MCF 10A (cell line): Measurements from ENCODE around the gene KNTC1. TPM values are rescaled to one million over a fixed set of nuclear protein-coding genes. Genes with fewer than 3 reads are reported as not detected.

ENCODE experiments used
- Bru-seq: library from RNA; stranded (reverse); fragments of 400-500 nt; gene quantifications from one replicate; lab custom pipeline; 2021; lab: Mats Ljungman, UMichigan
- BruChase-seq, 2 experiments: library from RNA; stranded (reverse); fragments of 400-500 nt; gene quantifications; one replicate each; lab custom pipeline; 2021; lab: Mats Ljungman, UMichigan
- BruUV-seq: library from RNA; stranded (reverse); fragments of 400-500 nt; replicated peaks from 2 replicates; lab custom pipeline; 2021; lab: Mats Ljungman, UMichigan
- CTCF ChIA-PET: fragments of 300-600 bp; sonication (Branson Sonifier 250); formaldehyde crosslinking; extraction: SDS; loops from one replicate; lab custom pipeline; 2021; ENCODE audit warnings: antibody characterized with exemption, inconsistent platforms; lab: Yijun Ruan, JAX
- POLR2A ChIA-PET: fragments of 300-600, 350-650 bp; sonication (Branson Sonifier 250); formaldehyde crosslinking; extraction: SDS; loops from one replicate; lab custom pipeline; 2020; ENCODE audit warnings: antibody characterized with exemption, inconsistent platforms; lab: Yijun Ruan, JAX
- DNase-seq: peaks from one replicate; pipeline ENCODE4 v3.0.0-alpha.2; 2018; ENCODE audit not compliant: unreplicated experiment
- H3K27ac Mint-ChIP-seq: one replicate; pipeline ENCODE4 v1.8.0; 2022; ENCODE audit warnings: mild to moderate bottlenecking, low read depth, mixed read lengths; ENCODE audit not compliant: unreplicated experiment
- H3K27me3 Mint-ChIP-seq: one replicate; pipeline ENCODE4 v1.8.0; 2022; ENCODE audit warnings: mixed read lengths; ENCODE audit not compliant: insufficient read depth, unreplicated experiment
- H3K36me3 Mint-ChIP-seq: one replicate; pipeline ENCODE4 v1.8.0; 2022; ENCODE audit warnings: mild to moderate bottlenecking, moderate library complexity, mixed read lengths; ENCODE audit not compliant: insufficient read depth, unreplicated experiment
- H3K4me1 Mint-ChIP-seq: one replicate; pipeline ENCODE4 v1.8.0; 2022; ENCODE audit warnings: mixed read lengths; ENCODE audit not compliant: insufficient read depth, unreplicated experiment
- H3K4me3 Mint-ChIP-seq: one replicate; pipeline ENCODE4 v1.8.0; 2022; ENCODE audit warnings: mild to moderate bottlenecking, moderate library complexity, mixed read lengths; ENCODE audit not compliant: unreplicated experiment
- H3K9me3 Mint-ChIP-seq: one replicate; pipeline ENCODE4 v1.8.0; 2022; ENCODE audit warnings: mixed read lengths; ENCODE audit not compliant: unreplicated experiment
- intact Hi-C: fragments of 100-400 bp; cut with micrococcal nuclease; formaldehyde crosslinking; loops from 2 replicates; pipeline ENCODE4 v1.14.1; 2022
- long read RNA-seq: library from polyadenylated mRNA; stranded (forward); transcript quantifications from one replicate; pipeline ENCODE4 v2.0.0, GENCODE V29; 2022
- total RNA-seq: library from RNA; stranded (reverse); gene quantifications from 2 replicates; pipeline ENCODE4 v1.2.3, GENCODE V29; 2022
- TF ChIP-seq, protein P1 (sequence below): fragments of 200-600 bp; IDR thresholded peaks from one replicate; pipeline ENCODE4 v1.8.0; 2022; ENCODE audit warnings: antibody characterized with exemption, mild to moderate bottlenecking; ENCODE audit not compliant: unreplicated experiment

Gene KNTC1, protein sequence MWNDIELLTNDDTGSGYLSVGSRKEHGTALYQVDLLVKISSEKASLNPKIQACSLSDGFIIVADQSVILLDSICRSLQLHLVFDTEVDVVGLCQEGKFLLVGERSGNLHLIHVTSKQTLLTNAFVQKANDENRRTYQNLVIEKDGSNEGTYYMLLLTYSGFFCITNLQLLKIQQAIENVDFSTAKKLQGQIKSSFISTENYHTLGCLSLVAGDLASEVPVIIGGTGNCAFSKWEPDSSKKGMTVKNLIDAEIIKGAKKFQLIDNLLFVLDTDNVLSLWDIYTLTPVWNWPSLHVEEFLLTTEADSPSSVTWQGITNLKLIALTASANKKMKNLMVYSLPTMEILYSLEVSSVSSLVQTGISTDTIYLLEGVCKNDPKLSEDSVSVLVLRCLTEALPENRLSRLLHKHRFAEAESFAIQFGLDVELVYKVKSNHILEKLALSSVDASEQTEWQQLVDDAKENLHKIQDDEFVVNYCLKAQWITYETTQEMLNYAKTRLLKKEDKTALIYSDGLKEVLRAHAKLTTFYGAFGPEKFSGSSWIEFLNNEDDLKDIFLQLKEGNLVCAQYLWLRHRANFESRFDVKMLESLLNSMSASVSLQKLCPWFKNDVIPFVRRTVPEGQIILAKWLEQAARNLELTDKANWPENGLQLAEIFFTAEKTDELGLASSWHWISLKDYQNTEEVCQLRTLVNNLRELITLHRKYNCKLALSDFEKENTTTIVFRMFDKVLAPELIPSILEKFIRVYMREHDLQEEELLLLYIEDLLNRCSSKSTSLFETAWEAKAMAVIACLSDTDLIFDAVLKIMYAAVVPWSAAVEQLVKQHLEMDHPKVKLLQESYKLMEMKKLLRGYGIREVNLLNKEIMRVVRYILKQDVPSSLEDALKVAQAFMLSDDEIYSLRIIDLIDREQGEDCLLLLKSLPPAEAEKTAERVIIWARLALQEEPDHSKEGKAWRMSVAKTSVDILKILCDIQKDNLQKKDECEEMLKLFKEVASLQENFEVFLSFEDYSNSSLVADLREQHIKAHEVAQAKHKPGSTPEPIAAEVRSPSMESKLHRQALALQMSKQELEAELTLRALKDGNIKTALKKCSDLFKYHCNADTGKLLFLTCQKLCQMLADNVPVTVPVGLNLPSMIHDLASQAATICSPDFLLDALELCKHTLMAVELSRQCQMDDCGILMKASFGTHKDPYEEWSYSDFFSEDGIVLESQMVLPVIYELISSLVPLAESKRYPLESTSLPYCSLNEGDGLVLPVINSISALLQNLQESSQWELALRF (N-terminal part only)
- total RNA-seq (18.0 and 26.1 TPM in 2 replicates), Bru-seq, nascent RNA (percentile 50 among the genes with signal in this experiment), BruChase-seq, experiment 1, labeled RNA remaining after a 6-hour chase (percentile 65 among the genes with signal in this experiment), BruChase-seq, experiment 2, labeled RNA remaining after a 2-hour chase (percentile 60 among the genes with signal in this experiment)
- long read RNA-seq, partial matches to known transcripts = 2 of 13 reads
- long read RNA-seq, other reads (novel, unspliced or antisense) = 11 of 13 reads

GRCh38 chr12:122526683-122527477 is at the start of gene KNTC1, which contains the start of gene RSRC2:
Gene KNTC1, plus strand, starts transcription at chr12:122527249. Its CDS starts 2,815 bp downstream, at chr12:122530064.
Gene RSRC2, minus strand, starts transcription at chr12:122526936. Its CDS starts 83 bp downstream, at chr12:122526853.
- no peaks in the 10 kb centered on the region for H3K9me3 Mint-ChIP-seq
- POLR2A ChIA-PET = interaction anchor here (0.6 to 13.1 kb wide), 30 partner anchors 8 to 706 kb away, joined by 3 to 271 read pairs (median 4); partner anchors contain the start of genes MPHOSPH9, MTRFR and ZCCHC8
- H3K36me3 Mint-ChIP-seq = peaks cover 46% of the 10 kb centered on the region
- BruUV-seq = no TSS peak
- H3K4me1 Mint-ChIP-seq = peaks cover 7% of the 10 kb centered on the region
- DNase-seq = peak; percentile 100
- CTCF ChIA-PET = interaction anchor here (0.6 kb wide), 1 partner anchor 127 kb away, joined by 4 read pairs; no protein-coding TSS in a partner anchor
- H3K27ac Mint-ChIP-seq = no peak within 1 kb of the TSS
- no peak within 1 kb of the TSS for H3K4me3 Mint-ChIP-seq
- H3K27me3 Mint-ChIP-seq = no peaks in the 10 kb centered on the region
- intact Hi-C loops = loop anchor here (10.0 kb wide), 1 partner anchor 228 kb away; the partner anchor contains the start of gene DENR
- TF ChIP-seq, protein P1, sequence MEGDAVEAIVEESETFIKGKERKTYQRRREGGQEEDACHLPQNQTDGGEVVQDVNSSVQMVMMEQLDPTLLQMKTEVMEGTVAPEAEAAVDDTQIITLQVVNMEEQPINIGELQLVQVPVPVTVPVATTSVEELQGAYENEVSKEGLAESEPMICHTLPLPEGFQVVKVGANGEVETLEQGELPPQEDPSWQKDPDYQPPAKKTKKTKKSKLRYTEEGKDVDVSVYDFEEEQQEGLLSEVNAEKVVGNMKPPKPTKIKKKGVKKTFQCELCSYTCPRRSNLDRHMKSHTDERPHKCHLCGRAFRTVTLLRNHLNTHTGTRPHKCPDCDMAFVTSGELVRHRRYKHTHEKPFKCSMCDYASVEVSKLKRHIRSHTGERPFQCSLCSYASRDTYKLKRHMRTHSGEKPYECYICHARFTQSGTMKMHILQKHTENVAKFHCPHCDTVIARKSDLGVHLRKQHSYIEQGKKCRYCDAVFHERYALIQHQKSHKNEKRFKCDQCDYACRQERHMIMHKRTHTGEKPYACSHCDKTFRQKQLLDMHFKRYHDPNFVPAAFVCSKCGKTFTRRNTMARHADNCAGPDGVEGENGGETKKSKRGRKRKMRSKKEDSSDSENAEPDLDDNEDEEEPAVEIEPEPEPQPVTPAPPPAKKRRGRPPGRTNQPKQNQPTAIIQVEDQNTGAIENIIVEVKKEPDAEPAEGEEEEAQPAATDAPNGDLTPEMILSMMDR = no peak

- Mint-ChIP-seq H3K4me1 (peaks cover under 1% of the 10 kb centered on the region), H3K9me3 (no peaks in the 10 kb centered on the region), H3K4me3 (no peak overlapping the region), H3K27me3 (no peaks in the 10 kb centered on the region), H3K36me3 (peaks cover 93% of the 10 kb centered on the region), H3K27ac (no peak overlapping the region)
- TF ChIP-seq, protein P1 = no peak
- DNase-seq = no peak
- no TSS peak for BruUV-seq
- ChIA-PET POLR2A (interaction anchor here (0.7 to 0.8 kb wide), 2 partner anchors 8 to 17 kb away, joined by 3 to 4 read pairs; no protein-coding TSS in a partner anchor), CTCF (no interaction called here)
- intact Hi-C loops = no loop called here
Measured at GRCh38 chr12:122480753-122481152, 46.3 kb upstream of the KNTC1 start.

DNA sequence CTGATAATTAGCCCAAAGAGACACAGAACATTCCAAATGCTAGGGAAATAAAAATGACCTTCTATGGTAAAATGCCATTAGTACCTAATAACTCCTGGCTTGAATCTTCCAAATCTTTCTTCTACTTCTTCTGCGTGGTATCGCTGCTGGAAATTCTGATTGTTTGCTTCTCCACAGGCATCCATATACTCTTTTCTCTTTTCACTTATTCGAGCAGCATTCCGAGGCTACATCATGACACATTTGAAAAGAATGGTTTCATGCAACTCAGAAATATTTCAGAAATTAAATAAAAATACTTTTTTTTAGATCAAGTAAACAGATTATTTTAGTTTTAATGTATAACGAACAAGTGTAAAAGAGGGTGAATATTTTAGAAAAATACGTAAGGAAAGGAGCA is 45.2 kb upstream of the KNTC1 start:
- no peak overlapping the region for H3K27ac Mint-ChIP-seq
- DNase-seq = no peak
- H3K27me3 Mint-ChIP-seq = no peaks in the 10 kb centered on the region
- H3K4me3 Mint-ChIP-seq = no peak overlapping the region
- intact Hi-C loops = no loop called here
- H3K9me3 Mint-ChIP-seq = no peaks in the 10 kb centered on the region
- ChIA-PET POLR2A (no interaction called here), CTCF (interaction anchor here (0.7 kb wide), 1 partner anchor 8 kb away, joined by 3 read pairs; no protein-coding TSS in a partner anchor)
- peaks cover 93% of the 10 kb centered on the region for H3K36me3 Mint-ChIP-seq
- H3K4me1 Mint-ChIP-seq = no peaks in the 10 kb centered on the region
- BruUV-seq = no TSS peak
- TF ChIP-seq, protein P1 = no peak
